T47D (cell line): ENCODE results near the gene GTF2I.
"Not testable (repeated sequence)": the region's sequence is repeated elsewhere in the genome, so short reads cannot be mapped to it uniquely, and the experiment has no call there.

ENCODE experiments used
- DNase-seq, 2 experiments: peaks; one replicate each; pipeline versions ENCODE4 v3.0.0 to v3.0.0-alpha.2; 2011 to 2012; ENCODE audit warnings: low read depth in 1 of 2, low spot score in 1 of 2
- in situ Hi-C: cut with HindIII; loops from 2 replicates; pipeline ENCODE4 v1.10.0; 2016; ENCODE audit warnings: low sequenced_read_pairs, low pct_unique_long_range_greater_than_20kb

The GTF2I gene

GRCh38 chr7:74765205-74765918, 107.8 kb downstream of the GTF2I start:
- in situ Hi-C loops, DNase-seq: not testable (repeated sequence)

GRCh38 chr7:74766509-74766908, 109.0 kb downstream of the GTF2I start:
- DNase-seq, in situ Hi-C loops: not testable (repeated sequence)

DNA sequence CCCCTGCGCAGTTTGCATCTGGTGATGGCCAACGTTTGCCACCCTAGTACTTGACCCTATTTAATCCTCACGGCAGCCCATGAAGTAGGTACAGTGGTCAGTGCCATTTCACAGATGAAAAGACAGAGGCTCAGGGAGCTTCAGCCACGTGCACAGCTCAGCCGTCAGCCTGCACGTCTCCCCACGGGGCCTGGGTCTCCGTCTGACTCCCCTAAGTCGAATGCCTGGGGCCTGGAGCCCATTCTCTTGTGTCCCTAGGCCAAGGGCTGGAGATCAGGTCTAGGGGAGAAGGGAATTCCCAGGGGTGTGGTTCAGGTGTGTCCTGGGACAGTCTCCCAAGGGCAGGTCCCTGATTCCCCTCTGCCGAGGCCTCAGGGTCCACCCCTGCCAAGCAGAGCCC, 109.5 kb downstream of the GTF2I start:
- DNase-seq, in situ Hi-C loops: not testable (repeated sequence)

DNA sequence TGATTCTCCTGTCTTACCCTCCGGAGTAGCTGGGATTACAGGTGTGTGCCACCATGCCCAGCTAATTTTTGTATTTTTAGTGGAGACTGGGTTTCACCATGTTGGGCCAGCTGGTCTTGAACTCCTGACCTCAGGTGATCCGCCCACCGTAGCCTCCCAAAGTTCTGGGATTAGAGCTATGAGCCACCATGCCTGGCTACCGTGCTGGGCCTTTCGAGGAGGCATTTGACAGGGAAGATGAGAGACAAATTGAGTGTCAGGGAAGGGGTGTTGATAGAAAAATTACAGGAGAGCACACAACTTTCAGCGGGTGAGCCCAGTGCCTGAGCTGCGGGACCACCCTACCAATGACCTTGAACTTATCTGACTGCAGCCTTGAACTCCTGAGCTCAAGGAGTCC, 112.5 kb downstream of the GTF2I start:
- DNase-seq, in situ Hi-C loops: not testable (repeated sequence)

- DNase-seq, in situ Hi-C loops: not testable (repeated sequence)
Measured at GRCh38 chr7:74772093-74772492, 114.6 kb downstream of the GTF2I start.

DNA sequence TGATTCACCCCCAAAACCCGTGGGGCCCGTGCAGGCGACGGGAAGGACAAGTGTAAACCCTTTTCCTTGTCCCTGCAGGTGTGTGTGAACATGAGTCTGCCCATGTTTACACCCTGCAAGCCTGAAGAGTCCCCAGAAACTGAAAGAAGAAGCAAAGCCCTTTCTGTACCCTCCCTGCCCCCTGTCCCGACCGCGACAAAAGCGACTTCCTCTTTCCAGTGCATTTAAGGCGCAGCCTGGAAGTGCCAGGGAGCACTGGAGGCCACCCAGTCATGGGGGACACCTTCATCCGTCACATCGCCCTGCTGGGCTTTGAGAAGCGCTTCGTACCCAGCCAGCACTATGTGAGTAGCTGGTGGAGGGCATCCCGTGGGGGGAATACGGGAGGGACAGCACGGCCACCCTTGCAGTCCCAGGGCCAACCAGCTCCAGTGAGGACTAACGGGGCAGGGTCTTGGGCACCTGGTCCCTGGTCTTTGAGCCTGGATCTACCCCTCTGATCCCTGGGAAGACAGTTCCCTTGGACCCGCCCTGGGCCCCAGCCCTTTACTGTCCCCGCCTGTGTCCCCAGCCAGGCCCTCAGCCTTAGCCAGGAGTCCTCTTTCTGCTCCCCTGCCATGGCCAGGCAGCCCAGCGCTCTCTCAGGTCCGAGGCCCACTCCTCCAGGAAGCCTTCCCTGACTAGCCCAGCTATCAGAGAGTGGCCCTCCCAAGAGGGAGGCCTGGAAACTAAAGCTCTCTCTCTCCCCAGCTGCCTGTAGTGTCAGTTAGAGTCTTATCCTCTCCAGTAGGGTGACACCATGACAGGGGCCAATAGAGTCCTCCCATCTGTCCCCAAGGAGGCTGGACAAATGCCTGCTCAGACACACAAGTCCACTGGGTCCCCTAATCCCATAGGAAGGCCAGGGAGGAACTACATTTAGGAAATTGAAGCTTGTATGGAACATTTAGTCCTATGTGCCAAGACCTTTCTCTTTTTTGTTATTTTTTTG, 116.5 kb downstream of the GTF2I start, which contains the start of gene NCF1:
Gene NCF1, plus strand, starts transcription at position 252 of the 991 bp plus-strand sequence. Its CDS starts 21 bp downstream, at position 273.
- in situ Hi-C loops, DNase-seq: not testable (repeated sequence)

- DNase-seq, in situ Hi-C loops: not testable (repeated sequence)
Measured at GRCh38 chr7:74775111-74775510, 117.6 kb downstream of the GTF2I start.

DNA sequence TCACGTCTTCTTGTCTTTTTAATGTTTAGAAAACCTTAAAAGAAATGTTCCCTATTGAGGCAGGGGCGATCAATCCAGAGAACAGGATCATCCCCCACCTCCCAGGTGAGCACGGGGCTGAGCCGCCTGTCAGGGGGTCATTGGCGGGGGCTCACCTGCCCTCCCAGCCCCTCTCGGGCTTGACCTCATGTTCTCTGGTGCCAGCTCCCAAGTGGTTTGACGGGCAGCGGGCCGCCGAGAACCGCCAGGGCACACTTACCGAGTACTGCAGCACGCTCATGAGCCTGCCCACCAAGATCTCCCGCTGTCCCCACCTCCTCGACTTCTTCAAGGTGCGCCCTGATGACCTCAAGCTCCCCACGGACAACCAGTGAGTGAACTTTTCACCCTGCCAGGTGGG, 121.5 kb downstream of the GTF2I start:
- DNase-seq, in situ Hi-C loops: not testable (repeated sequence)

DNA sequence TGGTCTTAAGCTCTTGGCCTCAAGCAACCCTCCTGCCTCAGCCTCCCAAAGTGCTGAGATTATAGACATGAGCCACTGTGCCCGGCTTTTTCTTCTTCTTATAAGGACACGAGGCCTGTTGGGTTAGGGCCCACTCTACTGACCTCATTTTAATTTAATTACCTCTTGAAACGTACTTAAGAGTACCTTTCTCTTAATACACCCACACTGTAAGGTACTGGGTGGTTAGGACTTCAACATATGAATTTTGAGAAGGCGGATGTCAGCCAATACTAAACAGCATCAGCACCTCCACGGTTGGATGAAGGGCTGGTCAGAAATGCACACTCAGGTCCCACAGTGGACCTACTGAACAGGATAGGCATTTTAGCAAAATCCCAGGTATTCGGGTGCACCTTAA, 124.2 kb downstream of the GTF2I start:
- DNase-seq, in situ Hi-C loops: not testable (repeated sequence)

DNA sequence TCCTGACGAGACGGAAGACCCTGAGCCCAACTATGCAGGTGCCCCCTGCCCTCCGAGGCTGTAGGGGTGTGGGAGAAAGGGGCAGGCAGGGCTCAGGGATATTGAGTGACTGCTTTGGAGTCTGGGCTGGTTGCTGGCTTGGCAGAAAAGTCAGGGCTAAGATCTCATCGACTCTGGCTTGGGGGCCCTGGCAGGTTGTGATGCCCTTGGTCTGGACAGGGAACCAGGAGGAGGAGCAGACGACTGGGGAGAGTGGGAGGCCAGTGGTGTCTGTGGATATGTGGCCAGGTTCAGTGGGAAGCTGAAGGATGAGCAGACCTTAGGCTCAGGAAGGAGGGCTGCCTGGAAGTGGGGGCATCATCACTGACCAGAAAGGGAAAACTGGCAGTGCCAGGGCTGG, 126.1 kb downstream of the GTF2I start:
- in situ Hi-C loops, DNase-seq: not testable (repeated sequence)

DNA sequence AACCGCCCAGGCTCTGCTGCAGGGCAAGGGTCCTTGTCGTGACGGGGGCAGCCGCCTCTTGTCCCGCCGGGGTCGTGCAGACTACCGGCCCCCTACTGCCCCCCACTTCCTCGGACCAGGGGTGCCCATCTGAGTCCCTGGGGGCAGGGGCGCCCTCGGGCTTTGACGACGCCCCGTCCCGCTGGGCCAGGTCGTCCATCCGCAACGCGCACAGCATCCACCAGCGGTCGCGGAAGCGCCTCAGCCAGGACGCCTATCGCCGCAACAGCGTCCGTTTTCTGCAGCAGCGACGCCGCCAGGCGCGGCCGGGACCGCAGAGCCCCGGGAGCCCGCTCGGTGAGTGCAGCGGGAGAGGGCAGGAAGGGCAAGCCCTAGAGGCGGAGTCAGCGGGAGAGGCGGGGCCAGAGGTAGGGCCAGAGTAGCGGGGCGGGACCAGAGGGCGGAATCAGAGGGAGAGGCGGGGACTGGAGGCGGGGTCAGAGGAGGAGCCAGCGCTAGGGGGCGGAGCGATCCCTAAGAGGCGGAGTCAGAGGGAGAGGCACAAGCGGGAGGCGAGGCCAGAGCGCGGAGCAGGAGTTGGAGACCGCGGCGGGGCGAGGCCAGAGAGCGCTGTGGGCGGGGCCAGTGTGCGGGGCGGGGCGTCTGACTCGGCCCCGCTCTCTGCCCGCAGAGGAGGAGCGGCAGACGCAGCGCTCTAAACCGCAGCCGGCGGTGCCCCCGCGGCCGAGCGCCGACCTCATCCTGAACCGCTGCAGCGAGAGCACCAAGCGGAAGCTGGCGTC, 131.0 kb downstream of the GTF2I start:
- peak in 1 of 2 experiments; percentile 90 for DNase-seq
- in situ Hi-C loops, result not testable (repeated sequence)

GRCh38 chr7:74789200-74789736, 131.8 kb downstream of the GTF2I start:
- in situ Hi-C loops, DNase-seq: not testable (repeated sequence)

- DNase-seq, in situ Hi-C loops: not testable (repeated sequence)
Measured at GRCh38 chr7:74797848-74798622, 140.5 kb downstream of the GTF2I start.

DNA sequence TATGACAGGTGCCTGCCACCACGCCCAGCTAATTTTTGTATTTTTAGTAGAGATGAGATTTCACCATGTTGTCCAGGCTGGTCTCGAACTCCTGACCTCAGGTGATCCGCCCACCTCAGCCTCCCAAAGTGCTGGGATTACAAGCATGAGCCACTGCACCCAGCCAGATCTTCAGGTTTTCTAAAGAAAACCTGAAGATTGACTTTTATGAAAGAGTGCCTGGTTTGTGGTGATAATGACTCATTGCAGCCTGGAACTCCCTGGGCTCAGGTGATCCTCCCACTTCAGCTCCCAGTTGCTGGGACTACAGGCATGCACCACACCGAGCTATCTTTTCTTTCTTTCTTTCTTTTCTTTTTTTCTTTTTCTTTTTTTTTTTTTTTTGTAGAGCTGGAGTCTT, 141.1 kb downstream of the GTF2I start:
- in situ Hi-C loops, DNase-seq: not testable (repeated sequence)
